ENCODE results near the gene MDFIC. TPM values are rescaled to one million over a fixed set of nuclear protein-coding genes. Genes with fewer than 3 reads are reported as not detected.
A peak's percentile ranks its signal among the peaks of the same experiment; 100 is the strongest.

Gene MDFIC
- total RNA-seq, 2 donors from 2014 or later: 22.9 to 29.3 TPM

DNA sequence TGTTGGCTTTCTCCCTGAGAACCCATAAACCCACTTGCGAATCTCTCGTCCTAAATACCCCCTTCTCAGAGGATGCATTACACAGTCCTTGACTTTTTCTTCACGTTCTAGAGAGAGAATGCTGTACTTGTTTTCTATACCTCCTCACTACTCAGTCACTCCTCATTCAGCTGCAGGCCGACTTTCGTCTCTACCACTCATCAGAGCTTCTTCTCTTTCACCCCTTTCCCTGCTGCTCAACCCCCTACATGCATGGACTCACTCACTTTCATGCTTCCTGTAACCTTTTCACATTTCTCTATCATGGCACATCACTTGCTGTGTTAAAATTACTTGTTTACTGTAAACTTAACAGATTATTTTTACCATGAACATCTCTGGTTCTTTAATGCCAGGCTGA, 19.8 kb downstream of the MDFIC start:
- no peak for DNase-seq (ENCODE audit: low spot score)
- no peaks in the 10 kb centered on the region for H3K9me3 ChIP-seq
- no peak for TF ChIP-seq CTCF (IDR thresholded peaks at IDR 0.05)
- no peak overlapping the region for H3K27ac ChIP-seq
- no peaks in the 10 kb centered on the region for H3K36me3 ChIP-seq
- no peak overlapping the region for H3K4me3 ChIP-seq
- no peaks in the 10 kb centered on the region for H3K27me3 ChIP-seq (replicated peaks; ENCODE audit: insufficient read depth)
- peaks cover 7% of the 10 kb centered on the region in 2 donors for H3K4me1 ChIP-seq (ENCODE audit: control insufficient read depth in 1 of 2, low read depth in 2 of 2)
- no peak for ATAC-seq (ENCODE audit: insufficient number of reproducible peaks, low FRiP score, low read depth)

GRCh38 chr7:114942446-114943175, 20.7 kb downstream of the MDFIC start:
- Histone ChIP-seq H3K4me1 (ENCODE audit: control insufficient read depth in 1 of 2, low read depth in 2 of 2) (peaks cover 4 to 7% of the 10 kb centered on the region in 2 donors), H3K9me3 (no peaks in the 10 kb centered on the region), H3K27me3 (replicated peaks; ENCODE audit: insufficient read depth) (no peaks in the 10 kb centered on the region), H3K4me3 (no peak overlapping the region), H3K36me3 (no peaks in the 10 kb centered on the region), H3K27ac (no peak overlapping the region)
- ATAC-seq (ENCODE audit: insufficient number of reproducible peaks, low FRiP score, low read depth): no peak
- DNase-seq (ENCODE audit: low spot score): no peak
- no peak for TF ChIP-seq CTCF (IDR thresholded peaks at IDR 0.05)

DNA sequence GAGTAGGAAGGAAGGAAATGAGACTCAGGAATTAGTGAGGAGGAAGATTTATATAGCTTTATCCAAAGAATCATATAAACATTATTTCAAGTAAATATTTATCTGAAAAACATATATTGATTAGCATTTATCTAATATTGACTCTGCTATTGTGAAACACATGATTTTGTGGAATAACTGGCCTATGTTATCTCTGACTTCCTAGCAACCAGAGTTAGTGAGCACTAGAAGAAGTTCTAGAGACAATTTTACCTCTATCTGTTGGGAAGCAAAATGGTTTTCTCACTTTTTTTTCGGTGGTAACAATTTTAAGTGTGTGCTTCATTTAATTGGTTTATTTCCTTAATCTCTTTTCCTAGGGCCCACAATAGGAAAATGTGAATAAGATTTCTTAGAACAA, 21.6 kb downstream of the MDFIC start:
- no peaks in the 10 kb centered on the region for H3K36me3 ChIP-seq
- H3K9me3 ChIP-seq: no peaks in the 10 kb centered on the region
- H3K27me3 ChIP-seq (replicated peaks; ENCODE audit: insufficient read depth): no peaks in the 10 kb centered on the region
- ATAC-seq (ENCODE audit: insufficient number of reproducible peaks, low FRiP score, low read depth) (no peak), DNase-seq (ENCODE audit: low spot score) (no peak)
- TF ChIP-seq CTCF (IDR thresholded peaks at IDR 0.05): no peak
- no peak overlapping the region for H3K27ac ChIP-seq
- peaks cover 4 to 7% of the 10 kb centered on the region in 2 donors for H3K4me1 ChIP-seq (ENCODE audit: control insufficient read depth in 1 of 2, low read depth in 2 of 2)
- H3K4me3 ChIP-seq: no peak overlapping the region

- no peak for DNase-seq (ENCODE audit: low spot score)
- TF ChIP-seq CTCF (IDR thresholded peaks at IDR 0.05): no peak
- Histone ChIP-seq H3K27ac (peak overlapping the region in 1 of 2 donors; percentile 9), H3K4me1 (ENCODE audit: control insufficient read depth in 1 of 2, low read depth in 2 of 2) (peaks cover 4 to 7% of the 10 kb centered on the region in 2 donors), H3K4me3 (peak overlapping the region; percentile 62), H3K27me3 (replicated peaks; ENCODE audit: insufficient read depth) (no peaks in the 10 kb centered on the region), H3K36me3 (no peaks in the 10 kb centered on the region), H3K9me3 (no peaks in the 10 kb centered on the region)
- ATAC-seq (ENCODE audit: insufficient number of reproducible peaks, low FRiP score, low read depth): peak; percentile 25
These were observed 22.3 kb downstream of the MDFIC start for GRCh38 chr7:114943953-114944744.
